Measurements from ENCODE around the gene APOL1.

APOL1 gene

GRCh38 chr22:36294293-36294620 is 41.3 kb downstream of the APOL1 start:
- no peak overlapping the region for H3K27ac ChIP-seq
- TF ChIP-seq CTCF (conservative IDR thresholded peaks at IDR 0.05), result no peak

- no peak overlapping the region for H3K27ac ChIP-seq
- no peak for TF ChIP-seq CTCF (conservative IDR thresholded peaks at IDR 0.05)
These were observed 41.9 kb downstream of the APOL1 start for GRCh38 chr22:36294801-36295200.

GRCh38 chr22:36295247-36295646 is 42.3 kb downstream of the APOL1 start:
- no peak for TF ChIP-seq CTCF (conservative IDR thresholded peaks at IDR 0.05)
- H3K27ac ChIP-seq, result no peak overlapping the region

GRCh38 chr22:36296690-36297089 is 43.8 kb downstream of the APOL1 start:
- no peak for TF ChIP-seq CTCF (conservative IDR thresholded peaks at IDR 0.05)
- no peak overlapping the region for H3K27ac ChIP-seq

GRCh38 chr22:36297568-36297967 is 44.6 kb downstream of the APOL1 start:
- TF ChIP-seq CTCF (conservative IDR thresholded peaks at IDR 0.05), result no peak
- no peak overlapping the region for H3K27ac ChIP-seq

GRCh38 chr22:36298118-36298517 is 45.2 kb downstream of the APOL1 start:
- H3K27ac ChIP-seq, result no peak overlapping the region
- TF ChIP-seq CTCF (conservative IDR thresholded peaks at IDR 0.05), result no peak

GRCh38 chr22:36298601-36299000 is 45.7 kb downstream of the APOL1 start:
- TF ChIP-seq CTCF (conservative IDR thresholded peaks at IDR 0.05), result no peak
- no peak overlapping the region for H3K27ac ChIP-seq

GRCh38 chr22:36299295-36299694 is 46.4 kb downstream of the APOL1 start:
- H3K27ac ChIP-seq, result no peak overlapping the region

More at GRCh38 chr22:36299295-36299694, 46.4 kb downstream of the APOL1 start:
- TF ChIP-seq CTCF (conservative IDR thresholded peaks at IDR 0.05), result no peak

All from VCaP (cell line).